Astrocyte of the spinal cord (primary cell): ENCODE measurements around the gene AKR1C2.

Experiments
- DNase-seq: peaks from one replicate; pipeline ENCODE4 v3.0.0; 2011; ENCODE audit warnings: low read depth, low spot score
- H3K4me3 ChIP-seq: 2 replicates; pipeline ENCODE4 v1.5.1; 2011; ENCODE audit warnings: low read depth, mild to moderate bottlenecking, low read length, moderate library complexity
- CTCF ChIP-seq: IDR thresholded peaks from 2 replicates; pipeline ENCODE4 v1.5.1; 2012; ENCODE audit warnings: low read depth, mild to moderate bottlenecking, low read length, inconsistent platforms
- in situ Hi-C: cut with HindIII; loops from 2 replicates; pipeline ENCODE4 v1.10.0; 2017; ENCODE audit warnings: low sequenced_read_pairs

Gene AKR1C2

GRCh38 chr10:5041471-5042023, 37.9 kb upstream of the AKR1C2 start:
- in situ Hi-C loops = no loop called here
- no peak for TF ChIP-seq CTCF
- no peak for DNase-seq

GRCh38 chr10:5040781-5041470, 37.3 kb upstream of the AKR1C2 start:
- no peak overlapping the region for H3K4me3 ChIP-seq
- in situ Hi-C loops = no loop called here
- no peak for TF ChIP-seq CTCF
- peak; percentile 6 for DNase-seq

More at GRCh38 chr10:5041471-5042023, 37.9 kb upstream of the AKR1C2 start:
- H3K4me3 ChIP-seq = no peak overlapping the region

- H3K4me3 ChIP-seq = no peak overlapping the region
- no peak for DNase-seq
- in situ Hi-C loops = no loop called here
- TF ChIP-seq CTCF = no peak
Observed at GRCh38 chr10:5040010-5040673, 36.5 kb upstream of the AKR1C2 start.

- no peak overlapping the region for H3K4me3 ChIP-seq
- TF ChIP-seq CTCF = no peak
- DNase-seq = no peak
- in situ Hi-C loops = no loop called here
Observed at GRCh38 chr10:5038733-5039132, 35.1 kb upstream of the AKR1C2 start.

- TF ChIP-seq CTCF = no peak
- DNase-seq = no peak
- in situ Hi-C loops = no loop called here
- H3K4me3 ChIP-seq = no peak overlapping the region
Observed at GRCh38 chr10:5038101-5038500, 34.4 kb upstream of the AKR1C2 start.

GRCh38 chr10:5036511-5036910, 32.9 kb upstream of the AKR1C2 start:
- H3K4me3 ChIP-seq = no peak overlapping the region
- in situ Hi-C loops = no loop called here
- TF ChIP-seq CTCF = no peak
- no peak for DNase-seq
